ENCODE measurements around the gene IL1RAP.

DNA sequence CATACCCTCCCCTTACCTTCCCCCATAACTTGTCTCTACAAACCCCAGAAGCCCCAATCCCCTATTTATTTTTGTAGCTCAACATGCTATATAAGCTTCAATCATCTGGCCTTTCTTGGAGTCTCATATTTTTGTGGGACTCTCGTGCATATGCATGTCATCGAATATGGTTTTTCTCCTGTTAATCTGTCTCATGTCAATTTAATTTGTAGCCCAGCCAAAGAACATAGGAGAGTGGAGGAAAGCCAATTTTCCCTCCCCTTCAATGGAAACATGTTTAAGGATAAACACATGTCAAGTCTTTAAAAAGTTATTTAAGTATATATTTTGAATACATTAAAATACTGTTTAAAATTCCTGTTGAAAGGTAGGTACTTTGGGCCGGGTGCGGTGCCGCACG is 176.4 kb downstream of the IL1RAP start:
- TF ChIP-seq ARNTL (CRISPR knock-in tag; IDR thresholded peaks at IDR 0.05; ENCODE audit: borderline replicate concordance, low read depth) (no peak), PPARA (CRISPR knock-in tag; IDR thresholded peaks at IDR 0.05; ENCODE audit: borderline replicate concordance) (no peak), GLIS3 (CRISPR knock-in tag; IDR thresholded peaks at IDR 0.05) (no peak)
- TF ChIP-seq, protein P1, sequence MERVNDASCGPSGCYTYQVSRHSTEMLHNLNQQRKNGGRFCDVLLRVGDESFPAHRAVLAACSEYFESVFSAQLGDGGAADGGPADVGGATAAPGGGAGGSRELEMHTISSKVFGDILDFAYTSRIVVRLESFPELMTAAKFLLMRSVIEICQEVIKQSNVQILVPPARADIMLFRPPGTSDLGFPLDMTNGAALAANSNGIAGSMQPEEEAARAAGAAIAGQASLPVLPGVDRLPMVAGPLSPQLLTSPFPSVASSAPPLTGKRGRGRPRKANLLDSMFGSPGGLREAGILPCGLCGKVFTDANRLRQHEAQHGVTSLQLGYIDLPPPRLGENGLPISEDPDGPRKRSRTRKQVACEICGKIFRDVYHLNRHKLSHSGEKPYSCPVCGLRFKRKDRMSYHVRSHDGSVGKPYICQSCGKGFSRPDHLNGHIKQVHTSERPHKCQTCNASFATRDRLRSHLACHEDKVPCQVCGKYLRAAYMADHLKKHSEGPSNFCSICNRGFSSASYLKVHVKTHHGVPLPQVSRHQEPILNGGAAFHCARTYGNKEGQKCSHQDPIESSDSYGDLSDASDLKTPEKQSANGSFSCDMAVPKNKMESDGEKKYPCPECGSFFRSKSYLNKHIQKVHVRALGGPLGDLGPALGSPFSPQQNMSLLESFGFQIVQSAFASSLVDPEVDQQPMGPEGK (CRISPR knock-in tag; IDR thresholded peaks at IDR 0.05; ENCODE audit: borderline replicate concordance): no peak

Measured in SK-N-SH treated with all-trans-retinoic acid at 6 μM for 48 hours (cell line).